PC-9 (cell line): ENCODE results near the gene MACROD2.

Source experiments
- CTCF ChIP-seq: fragments of 200-600 bp; sonication (generic); conservative IDR thresholded peaks from 2 replicates; pipeline ENCODE4 v1.6.1; 2017; ENCODE audit warnings: mixed run types, antibody characterized with exemption, mild to moderate bottlenecking, moderate library complexity
- EZH2 ChIP-seq: fragments of 200-600 bp; sonication (generic); IDR thresholded peaks from 2 replicates; pipeline ENCODE4 v1.8.0; 2017; ENCODE audit warnings: antibody characterized with exemption, low read depth

GRCh38 chr20:15140286-15140685 lies 1145.0 kb downstream of the MACROD2 start:
- TF ChIP-seq CTCF, result no peak
- no peak for TF ChIP-seq EZH2
